ENCODE data around the gene H3-3A.

Gene H3-3A

DNA sequence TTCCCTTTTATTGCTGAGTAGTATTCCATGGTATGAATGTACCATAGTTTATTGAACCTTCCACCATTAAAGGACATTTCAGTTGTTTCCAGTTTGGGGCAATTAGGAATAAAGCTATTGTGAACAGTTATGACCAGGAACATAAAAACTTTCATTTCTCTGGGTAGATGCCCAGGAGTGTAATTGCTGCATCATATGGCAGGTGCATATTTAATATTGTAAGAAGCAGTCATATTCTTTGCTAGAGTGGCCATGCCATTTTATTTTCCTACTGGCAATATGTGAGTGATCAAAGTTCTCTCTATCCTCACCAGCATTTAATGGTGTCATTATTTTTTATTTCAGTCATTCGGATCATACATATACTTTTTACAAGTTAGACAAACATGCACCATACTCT, 23.9 kb upstream of the H3-3A start:
- intact Hi-C loops (cut with micrococcal nuclease), result no loop called here
- Mint-ChIP-seq H3K36me3 (ENCODE audit: low read depth) (no peaks in the 10 kb centered on the region), H3K27me3 (no peaks in the 10 kb centered on the region), H3K4me1 (ENCODE audit: low read depth) (peaks cover 35% of the 10 kb centered on the region), H3K4me3 (no peak overlapping the region), H3K9me3 (no peaks in the 10 kb centered on the region), H3K27ac (no peak overlapping the region)

DNA sequence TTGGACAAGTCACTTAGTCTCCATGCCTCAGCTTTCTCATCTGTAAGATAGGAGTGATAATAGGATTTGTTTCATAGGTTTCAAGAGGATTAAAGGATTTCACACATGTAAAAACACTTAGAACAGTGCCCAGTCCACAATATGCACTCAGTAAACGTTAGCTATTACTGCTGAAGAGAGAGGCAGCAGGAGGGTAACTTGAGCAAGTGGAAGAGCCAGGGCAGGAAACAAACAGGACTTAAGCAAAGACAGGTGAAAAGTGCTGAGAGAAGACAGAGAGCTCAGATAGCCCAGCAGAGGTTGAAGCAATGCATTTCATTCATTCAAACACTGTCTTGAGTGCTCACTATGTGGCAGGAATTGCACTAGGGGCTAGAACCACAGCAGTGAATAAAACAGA, 21.1 kb upstream of the H3-3A start:
- Mint-ChIP-seq H3K36me3 (ENCODE audit: low read depth) (no peaks in the 10 kb centered on the region), H3K4me3 (no peak overlapping the region), H3K27ac (peak overlapping the region; percentile 51), H3K27me3 (no peaks in the 10 kb centered on the region), H3K4me1 (ENCODE audit: low read depth) (peaks cover 42% of the 10 kb centered on the region), H3K9me3 (peaks cover 6% of the 10 kb centered on the region)
- intact Hi-C loops (cut with micrococcal nuclease), result no loop called here

DNA sequence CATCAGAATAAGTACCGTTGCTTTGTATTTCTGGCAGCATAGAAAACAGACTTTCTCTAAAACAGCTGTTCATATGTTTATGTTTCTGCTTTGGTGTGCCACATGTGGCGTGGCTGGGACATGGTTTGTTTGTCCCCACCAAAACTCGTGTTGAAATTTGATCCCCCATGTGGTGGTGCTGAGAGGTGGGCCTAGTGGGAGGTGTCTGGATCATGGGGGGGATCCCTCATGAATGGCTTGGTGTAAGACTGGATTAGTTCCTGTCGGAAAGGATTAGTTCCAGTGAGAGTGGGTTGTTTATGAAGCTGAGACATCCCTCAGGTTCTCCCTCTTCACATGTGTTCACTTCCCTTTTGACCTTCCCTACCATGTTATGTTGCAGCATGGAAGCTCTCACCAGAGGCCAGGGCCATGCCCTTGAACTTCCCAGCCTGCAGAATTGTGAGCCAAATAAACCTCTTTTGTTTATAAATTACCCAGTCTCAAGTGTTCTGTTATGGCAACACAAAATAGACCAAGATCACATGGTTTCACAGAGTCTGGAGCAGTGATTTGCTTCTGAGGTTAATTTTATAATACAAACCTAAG, 17.9 kb upstream of the H3-3A start:
- Mint-ChIP-seq H3K9me3 (peaks cover 6% of the 10 kb centered on the region), H3K36me3 (ENCODE audit: low read depth) (no peaks in the 10 kb centered on the region), H3K4me3 (no peak overlapping the region), H3K4me1 (ENCODE audit: low read depth) (peaks cover 57% of the 10 kb centered on the region), H3K27ac (no peak overlapping the region), H3K27me3 (no peaks in the 10 kb centered on the region)
- intact Hi-C loops (cut with micrococcal nuclease), result no loop called here

DNA sequence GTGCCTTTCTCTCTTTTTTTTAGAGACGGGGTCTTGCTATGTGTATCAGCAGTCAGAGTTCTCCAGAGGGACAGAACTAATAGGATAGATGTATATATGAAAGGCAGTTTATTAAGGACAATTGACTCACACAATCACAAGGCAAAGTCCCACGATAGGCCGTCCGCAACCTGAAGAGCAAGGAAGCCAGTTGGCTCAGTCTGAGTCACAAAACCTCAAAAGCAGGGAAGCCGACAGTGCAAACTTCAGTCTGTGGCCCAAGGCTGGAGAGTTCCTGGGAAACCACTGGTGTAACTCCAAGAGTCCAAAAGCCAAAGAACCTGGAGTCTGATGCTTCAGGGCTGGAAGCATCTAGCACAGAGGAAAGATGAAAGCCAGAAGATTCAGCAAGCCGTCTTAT, 16.3 kb upstream of the H3-3A start:
- Mint-ChIP-seq H3K9me3 (peaks cover 6% of the 10 kb centered on the region), H3K27ac (peak overlapping the region; percentile 26), H3K27me3 (no peaks in the 10 kb centered on the region), H3K36me3 (ENCODE audit: low read depth) (no peaks in the 10 kb centered on the region), H3K4me1 (ENCODE audit: low read depth) (peaks cover 57% of the 10 kb centered on the region), H3K4me3 (no peak overlapping the region)
- intact Hi-C loops (cut with micrococcal nuclease), result loop anchor here (2.0 kb wide), 1 partner anchor 15 kb away; no protein-coding TSS in a partner anchor

DNA sequence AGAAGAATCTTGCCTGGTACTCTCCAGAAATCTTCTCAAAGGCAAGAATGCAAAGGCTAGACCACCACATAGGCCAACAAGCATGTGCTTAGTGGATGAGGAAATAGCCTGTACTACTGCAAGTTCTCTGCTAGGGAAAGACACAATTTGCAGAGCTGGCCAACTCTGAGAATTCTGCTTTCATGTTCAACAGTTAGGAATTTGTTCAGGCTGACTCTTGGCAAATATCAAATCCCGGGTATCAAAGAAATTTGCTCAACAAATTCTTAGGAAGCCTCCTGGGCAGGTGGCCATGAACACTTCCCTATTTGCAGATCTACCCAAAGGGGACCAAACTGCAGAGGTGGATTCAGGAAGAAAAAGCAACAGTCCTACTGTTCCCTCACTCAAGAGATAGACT, 15.0 kb upstream of the H3-3A start:
- no peaks in the 10 kb centered on the region for H3K27me3 Mint-ChIP-seq
- no peaks in the 10 kb centered on the region for H3K36me3 Mint-ChIP-seq (ENCODE audit: low read depth)
- intact Hi-C loops (cut with micrococcal nuclease), result loop anchor here (2.0 kb wide), 1 partner anchor 13 kb away; no protein-coding TSS in a partner anchor
- H3K4me3 Mint-ChIP-seq, result no peak overlapping the region
- peaks cover 6% of the 10 kb centered on the region for H3K9me3 Mint-ChIP-seq
- peak overlapping the region; percentile 26 for H3K27ac Mint-ChIP-seq
- H3K4me1 Mint-ChIP-seq (ENCODE audit: low read depth), result peaks cover 45% of the 10 kb centered on the region

DNA sequence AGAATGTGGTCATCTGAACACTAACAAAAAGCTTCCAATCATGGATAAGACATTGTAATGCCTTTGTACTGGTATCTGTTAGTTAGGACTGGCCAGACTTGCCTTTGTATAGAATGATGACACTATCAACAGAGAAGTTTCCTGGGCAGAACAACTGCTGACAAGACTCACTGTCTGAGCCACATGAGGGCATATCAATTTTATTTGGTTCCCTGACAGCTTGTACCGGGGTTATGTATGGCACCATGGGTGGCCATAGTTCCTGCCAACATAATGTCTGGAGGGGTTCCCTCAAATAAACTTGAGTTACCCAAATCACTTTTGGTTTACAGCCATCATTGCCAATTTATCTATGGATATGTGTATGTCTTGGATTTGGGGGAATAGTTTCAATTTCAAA, 13.6 kb upstream of the H3-3A start:
- H3K27me3 Mint-ChIP-seq, result no peaks in the 10 kb centered on the region
- intact Hi-C loops (cut with micrococcal nuclease), result no loop called here
- H3K4me1 Mint-ChIP-seq (ENCODE audit: low read depth), result peaks cover 31% of the 10 kb centered on the region
- H3K36me3 Mint-ChIP-seq (ENCODE audit: low read depth), result no peaks in the 10 kb centered on the region
- H3K9me3 Mint-ChIP-seq, result peaks cover 6% of the 10 kb centered on the region
- no peak overlapping the region for H3K27ac Mint-ChIP-seq
- H3K4me3 Mint-ChIP-seq, result no peak overlapping the region

DNA sequence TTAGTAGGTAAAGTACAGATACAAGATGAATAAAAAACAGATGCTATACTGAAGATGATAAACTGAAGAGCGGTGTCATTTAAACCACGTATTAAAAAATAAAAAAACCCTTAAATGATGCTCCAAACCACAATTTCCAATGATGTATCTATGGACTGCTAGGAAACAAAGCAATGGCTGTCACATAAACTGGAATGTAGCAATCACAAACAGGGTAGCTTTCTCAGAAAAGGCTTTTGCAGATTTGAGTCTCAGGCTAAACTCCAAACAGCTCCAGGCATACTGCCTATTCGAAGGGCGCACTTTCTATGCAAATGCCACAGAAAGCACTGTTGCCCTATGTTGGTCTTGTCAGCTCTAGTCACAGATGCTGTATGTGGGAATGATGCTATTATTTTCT, 12.4 kb upstream of the H3-3A start:
- Mint-ChIP-seq H3K4me3 (no peak overlapping the region), H3K27me3 (no peaks in the 10 kb centered on the region), H3K36me3 (ENCODE audit: low read depth) (peaks cover 7% of the 10 kb centered on the region), H3K27ac (no peak overlapping the region), H3K9me3 (no peaks in the 10 kb centered on the region), H3K4me1 (ENCODE audit: low read depth) (peaks cover 21% of the 10 kb centered on the region)
- intact Hi-C loops (cut with micrococcal nuclease), result no loop called here

DNA sequence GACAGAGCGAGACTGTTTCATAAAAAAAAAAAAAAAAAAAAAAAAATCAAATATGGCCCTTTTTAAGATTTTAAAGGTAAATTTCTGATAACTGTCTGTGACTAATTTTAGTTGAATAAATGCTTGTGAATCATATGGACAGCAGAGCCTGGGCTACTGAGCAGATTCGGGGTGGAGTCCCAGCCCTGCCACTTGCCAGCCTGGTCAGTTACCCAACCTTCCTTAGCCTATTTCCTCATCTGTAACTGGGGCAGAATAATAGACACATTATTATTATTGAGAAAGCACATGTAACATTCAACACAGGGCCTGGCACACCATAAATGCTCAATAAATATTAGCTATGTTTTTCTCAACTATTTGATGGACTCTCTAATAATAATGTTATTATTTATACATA, 11.2 kb upstream of the H3-3A start:
- intact Hi-C loops (cut with micrococcal nuclease), result no loop called here
- no peak overlapping the region for H3K4me3 Mint-ChIP-seq
- no peaks in the 10 kb centered on the region for H3K9me3 Mint-ChIP-seq
- H3K36me3 Mint-ChIP-seq (ENCODE audit: low read depth), result peaks cover 7% of the 10 kb centered on the region
- no peak overlapping the region for H3K27ac Mint-ChIP-seq
- no peaks in the 10 kb centered on the region for H3K27me3 Mint-ChIP-seq
- H3K4me1 Mint-ChIP-seq (ENCODE audit: low read depth), result peaks cover 16% of the 10 kb centered on the region

DNA sequence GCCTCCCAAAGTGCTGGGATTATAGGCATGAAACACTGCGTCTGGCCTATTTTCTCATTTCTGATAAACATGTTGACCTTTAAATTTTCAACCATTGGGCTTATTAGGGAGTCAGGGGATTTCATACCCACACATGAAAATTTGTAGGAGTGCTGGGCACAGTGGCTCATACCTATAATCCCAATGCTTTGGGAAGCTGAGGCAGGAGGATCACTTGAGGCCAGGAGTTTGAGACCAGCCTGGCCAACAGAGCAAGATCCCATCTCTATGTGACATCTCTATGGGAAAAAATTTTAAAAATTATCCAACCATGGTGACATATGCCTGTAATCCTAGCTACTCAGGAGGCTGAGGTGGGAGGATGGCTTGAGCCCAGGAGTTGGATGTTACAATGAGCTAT, 10.5 kb upstream of the H3-3A start:
- Mint-ChIP-seq H3K27me3 (no peaks in the 10 kb centered on the region), H3K27ac (no peak overlapping the region), H3K36me3 (ENCODE audit: low read depth) (peaks cover 7% of the 10 kb centered on the region), H3K4me3 (no peak overlapping the region), H3K4me1 (ENCODE audit: low read depth) (peaks cover 9% of the 10 kb centered on the region), H3K9me3 (no peaks in the 10 kb centered on the region)
- intact Hi-C loops (cut with micrococcal nuclease), result no loop called here

DNA sequence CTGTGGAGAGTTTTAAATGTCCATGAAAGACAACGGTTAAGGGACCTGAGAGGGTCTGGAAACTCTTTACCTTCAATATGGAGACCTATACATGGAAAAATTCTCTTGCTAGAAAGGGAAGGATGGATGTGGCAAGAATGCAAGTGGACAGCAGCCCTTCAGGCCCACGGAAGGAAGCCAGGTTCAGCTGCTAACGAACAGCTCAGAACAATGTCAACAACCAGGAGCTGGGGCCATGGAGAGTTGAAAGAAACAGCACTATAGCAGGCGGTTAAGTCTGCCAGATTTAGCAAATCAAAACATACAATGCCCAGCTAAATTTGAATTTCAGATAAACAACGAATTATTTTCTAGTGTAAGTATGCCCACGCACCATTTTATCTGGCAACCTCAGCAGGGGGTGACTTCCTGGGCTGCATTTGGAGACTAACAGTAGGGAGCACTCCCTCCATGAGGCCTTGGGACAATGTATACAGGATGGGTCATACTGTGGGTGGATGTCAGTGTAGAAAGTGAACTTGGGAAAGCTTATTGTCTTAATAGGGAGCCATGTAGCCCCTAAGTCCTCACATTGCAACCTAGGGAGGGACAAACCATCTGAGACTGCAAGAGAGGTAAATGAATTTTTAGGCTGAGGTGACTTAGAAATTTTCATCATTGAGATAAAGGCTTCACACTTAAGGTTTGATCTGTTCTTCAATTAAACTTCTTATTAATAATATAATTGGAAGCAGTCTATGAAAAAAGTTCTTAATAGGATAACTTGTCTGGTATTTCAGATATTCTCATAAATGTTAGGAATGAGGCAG, 7.8 kb upstream of the H3-3A start:
- intact Hi-C loops (cut with micrococcal nuclease), result no loop called here
- H3K27ac Mint-ChIP-seq, result no peak overlapping the region

DNA sequence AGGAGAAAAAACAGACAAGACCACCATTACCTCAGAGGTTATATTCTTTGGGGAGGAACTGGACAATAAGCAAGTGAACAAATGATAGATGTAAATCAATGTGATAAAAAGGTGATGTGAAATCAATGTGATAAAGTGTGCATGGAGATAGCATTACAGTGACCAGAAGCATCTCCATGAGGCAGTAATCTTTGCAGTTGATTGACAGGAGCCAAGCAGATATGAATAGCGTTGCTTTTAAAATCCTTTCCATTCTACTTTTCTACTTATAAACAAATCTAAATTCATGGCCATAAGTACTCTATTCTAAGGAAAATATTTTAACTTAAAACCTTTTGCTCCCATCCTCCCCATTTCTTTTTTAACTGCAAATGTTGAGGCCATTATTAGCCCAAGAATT, 2.8 kb upstream of the H3-3A start:
- peaks cover 16% of the 10 kb centered on the region for H3K4me1 Mint-ChIP-seq (ENCODE audit: low read depth)
- intact Hi-C loops (cut with micrococcal nuclease), result loop anchor here (2.0 kb wide), 1 partner anchor 13 kb away; no protein-coding TSS in a partner anchor
- no peak overlapping the region for H3K4me3 Mint-ChIP-seq
- no peaks in the 10 kb centered on the region for H3K9me3 Mint-ChIP-seq
- H3K36me3 Mint-ChIP-seq (ENCODE audit: low read depth), result peaks cover 45% of the 10 kb centered on the region
- no peaks in the 10 kb centered on the region for H3K27me3 Mint-ChIP-seq
- H3K27ac Mint-ChIP-seq, result no peak overlapping the region

More for the DNA sequence above, 7.8 kb upstream of the H3-3A start:
- Mint-ChIP-seq H3K4me1 (ENCODE audit: low read depth) (no peaks in the 10 kb centered on the region), H3K4me3 (no peak overlapping the region), H3K27me3 (no peaks in the 10 kb centered on the region), H3K36me3 (ENCODE audit: low read depth) (peaks cover 26% of the 10 kb centered on the region), H3K9me3 (no peaks in the 10 kb centered on the region)

DNA sequence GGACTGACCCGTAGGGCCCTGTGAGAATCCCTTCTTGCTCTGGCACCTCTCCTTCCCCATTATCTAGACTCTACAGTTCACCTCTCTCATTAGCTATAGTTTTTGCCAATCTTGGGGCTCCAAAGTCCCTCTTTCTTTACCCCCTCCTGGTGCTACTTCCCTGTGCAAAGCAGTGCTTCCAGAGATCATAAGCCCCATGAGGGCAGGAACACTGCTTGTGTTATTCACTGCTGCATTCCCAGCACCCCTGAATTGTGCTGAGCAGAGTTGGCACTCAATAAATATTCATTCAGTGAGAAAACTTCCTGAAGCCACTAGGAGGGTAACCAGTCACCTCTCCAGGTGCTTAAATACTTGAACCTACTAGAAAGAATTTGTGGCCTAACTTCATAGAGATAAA, 2.1 kb upstream of the H3-3A start:
- intact Hi-C loops (cut with micrococcal nuclease), result loop anchor here (2.0 kb wide), 1 partner anchor 14 kb away; no protein-coding TSS in a partner anchor
- Mint-ChIP-seq H3K27me3 (no peaks in the 10 kb centered on the region), H3K36me3 (ENCODE audit: low read depth) (peaks cover 50% of the 10 kb centered on the region), H3K27ac (peak overlapping the region; percentile 65), H3K4me1 (ENCODE audit: low read depth) (peaks cover 22% of the 10 kb centered on the region), H3K4me3 (no peak overlapping the region), H3K9me3 (no peaks in the 10 kb centered on the region)

DNA sequence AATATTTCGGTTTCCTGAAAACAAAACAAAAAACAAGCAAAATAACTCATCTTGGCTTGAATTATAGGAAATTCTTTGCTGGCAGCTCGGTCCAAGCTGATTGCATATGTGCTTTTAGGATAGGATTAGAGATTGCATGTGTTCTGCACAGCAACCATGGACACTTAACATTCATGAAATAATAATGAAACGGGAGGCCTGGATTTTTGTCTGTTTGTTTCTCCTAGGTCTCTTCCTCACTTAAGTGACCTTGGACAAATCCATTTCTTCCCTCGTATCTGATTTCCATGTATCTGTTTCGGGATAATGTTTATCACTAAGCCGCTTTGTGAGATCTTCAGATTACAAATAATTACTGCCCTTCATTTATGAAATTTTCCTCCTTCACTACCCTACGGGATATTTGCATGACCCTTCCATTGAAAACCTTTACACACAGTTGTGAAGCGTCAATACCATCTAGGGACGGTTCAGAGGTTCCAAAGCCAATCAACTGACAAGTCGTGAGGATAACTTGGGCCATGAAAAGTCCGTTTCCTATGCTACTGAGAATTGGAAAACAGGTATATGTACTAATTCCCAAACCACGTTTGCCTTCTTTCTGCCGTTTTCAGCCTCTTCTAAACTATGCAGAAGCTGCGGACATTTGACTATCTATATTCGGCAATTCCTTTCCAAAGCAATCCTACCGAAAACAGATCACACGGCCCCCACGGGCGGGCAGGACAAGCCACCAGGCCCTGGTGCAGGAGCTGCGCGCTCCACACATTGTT, 1.3 kb upstream of the H3-3A start:
- no peaks in the 10 kb centered on the region for H3K9me3 Mint-ChIP-seq
- intact Hi-C loops (cut with micrococcal nuclease), result loop anchor here (2.0 kb wide), 1 partner anchor 14 kb away; no protein-coding TSS in a partner anchor
- peak overlapping the region; percentile 99 for H3K27ac Mint-ChIP-seq
- no peaks in the 10 kb centered on the region for H3K27me3 Mint-ChIP-seq
- H3K4me1 Mint-ChIP-seq (ENCODE audit: low read depth), result peaks cover 30% of the 10 kb centered on the region
- H3K36me3 Mint-ChIP-seq (ENCODE audit: low read depth), result peaks cover 58% of the 10 kb centered on the region
- peak overlapping the region; percentile 82 for H3K4me3 Mint-ChIP-seq
